DND-41 (cell line): ENCODE measurements around the gene SRP68.
A peak's percentile ranks its signal among the peaks of the same experiment; 100 is the strongest.

Experiments used
- ATAC-seq: fragments of 200-7000 bp; cut with Tn5 transposase; 3 replicates; pipeline ENCODE4 v1.9.1; 2021; ENCODE audit warnings: low read depth; ENCODE audit not compliant: insufficient read depth
- DNase-seq: peaks from one replicate; pipeline ENCODE4 v3.0.0-alpha.2; 2020
- H2AFZ ChIP-seq: 2 replicates; pipeline ENCODE4 v1.6.0; 2012; ENCODE audit warnings: low read depth, low read length
- H3K27ac ChIP-seq: 2 replicates; pipeline ENCODE4 v1.5.1; 2012; ENCODE audit warnings: low read length, inconsistent platforms
- H3K27me3 ChIP-seq: fragments of 200-600 bp; sonication (generic); 2 replicates; pipeline ENCODE4 v1.6.0; 2012; ENCODE audit warnings: low read length, mild to moderate bottlenecking, inconsistent platforms; ENCODE audit not compliant: insufficient read depth, poor library complexity
- H3K36me3 ChIP-seq: 2 replicates; pipeline ENCODE4 v1.5.1; 2012; ENCODE audit warnings: low read length, inconsistent platforms; ENCODE audit not compliant: insufficient read depth
- H3K4me1 ChIP-seq: 2 replicates; pipeline ENCODE4 v1.5.1; 2012; ENCODE audit warnings: mild to moderate bottlenecking, low read length; ENCODE audit not compliant: insufficient read depth
- H3K4me2 ChIP-seq: 2 replicates; pipeline ENCODE4 v1.6.0; 2012; ENCODE audit warnings: mild to moderate bottlenecking, moderate library complexity, low read length, inconsistent platforms; ENCODE audit not compliant: insufficient read depth
- H3K4me3 ChIP-seq, 2 experiments: fragments of 200-600 bp in 1 of 2; shearing (Covaris generic) in 1 of 2; 2 replicates each; pipeline ENCODE4 v1.5.1; 2012 to 2016; ENCODE audit warnings: inconsistent platforms in 2 of 2, low read length in 2 of 2, mild to moderate bottlenecking in 2 of 2, low read depth in 1 of 2, moderate library complexity in 1 of 2
- H3K79me2 ChIP-seq: 2 replicates; pipeline ENCODE4 v1.6.0; 2012; ENCODE audit warnings: low read length, inconsistent platforms; ENCODE audit not compliant: insufficient read depth
- H3K9ac ChIP-seq: 2 replicates; pipeline ENCODE4 v1.6.0; 2012; ENCODE audit warnings: low read depth, mild to moderate bottlenecking, inconsistent platforms, low read length, moderate library complexity
- H3K9me3 ChIP-seq: 2 replicates; pipeline ENCODE4 v1.5.1; 2012; ENCODE audit warnings: low read length, moderate library complexity, mild to moderate bottlenecking, inconsistent platforms; ENCODE audit not compliant: insufficient read depth, severe bottlenecking
- H4K20me1 ChIP-seq: 2 replicates; pipeline ENCODE4 v1.6.0; 2012; ENCODE audit warnings: low read length; ENCODE audit not compliant: insufficient read depth
- CTCF ChIP-seq: IDR thresholded peaks from 2 replicates; pipeline ENCODE4 v1.5.1; 2012; ENCODE audit warnings: borderline replicate concordance, low read length, moderate library complexity, mild to moderate bottlenecking; ENCODE audit not compliant: poor library complexity, severe bottlenecking; ENCODE audit errors: extremely low read depth
- EZH2 ChIP-seq: IDR thresholded peaks from 3 replicates; pipeline ENCODE4 v1.6.1; 2012; ENCODE audit warnings: borderline replicate concordance, low read depth, mild to moderate bottlenecking, moderate library complexity, low read length, inconsistent platforms; ENCODE audit not compliant: severe bottlenecking

SRP68 gene

GRCh38 chr17:76095943-76096342 is 23.6 kb upstream of the SRP68 start:
- Histone ChIP-seq H3K4me2 (no peak overlapping the region), H3K79me2 (no peaks in the 10 kb centered on the region), H3K27me3 (no peaks in the 10 kb centered on the region), H3K9ac (no peak overlapping the region), H3K9me3 (no peaks in the 10 kb centered on the region), H2AFZ (no peak overlapping the region), H4K20me1 (no peaks in the 10 kb centered on the region), H3K4me3 (no peak overlapping the region), H3K36me3 (peaks cover 83% of the 10 kb centered on the region), H3K4me1 (no peaks in the 10 kb centered on the region), H3K27ac (no peak overlapping the region)
- ATAC-seq (no peak), DNase-seq (no peak)
- no peak for TF ChIP-seq CTCF
- no peak for TF ChIP-seq EZH2

- H3K27ac ChIP-seq, result no peak overlapping the region
- no peak for TF ChIP-seq CTCF
- TF ChIP-seq EZH2, result no peak
- no peaks in the 10 kb centered on the region for H3K79me2 ChIP-seq
- no peaks in the 10 kb centered on the region for H4K20me1 ChIP-seq
- DNase-seq, result no peak
- H3K4me1 ChIP-seq, result no peaks in the 10 kb centered on the region
- no peak for ATAC-seq
- no peak overlapping the region for H3K4me3 ChIP-seq
- no peaks in the 10 kb centered on the region for H3K9me3 ChIP-seq
- peaks cover 86% of the 10 kb centered on the region for H3K36me3 ChIP-seq
- no peak overlapping the region for H3K4me2 ChIP-seq
- H3K9ac ChIP-seq, result no peak overlapping the region
- no peaks in the 10 kb centered on the region for H3K27me3 ChIP-seq
- no peak overlapping the region for H2AFZ ChIP-seq
Observed at GRCh38 chr17:76094046-76094445, 21.7 kb upstream of the SRP68 start.

DNA sequence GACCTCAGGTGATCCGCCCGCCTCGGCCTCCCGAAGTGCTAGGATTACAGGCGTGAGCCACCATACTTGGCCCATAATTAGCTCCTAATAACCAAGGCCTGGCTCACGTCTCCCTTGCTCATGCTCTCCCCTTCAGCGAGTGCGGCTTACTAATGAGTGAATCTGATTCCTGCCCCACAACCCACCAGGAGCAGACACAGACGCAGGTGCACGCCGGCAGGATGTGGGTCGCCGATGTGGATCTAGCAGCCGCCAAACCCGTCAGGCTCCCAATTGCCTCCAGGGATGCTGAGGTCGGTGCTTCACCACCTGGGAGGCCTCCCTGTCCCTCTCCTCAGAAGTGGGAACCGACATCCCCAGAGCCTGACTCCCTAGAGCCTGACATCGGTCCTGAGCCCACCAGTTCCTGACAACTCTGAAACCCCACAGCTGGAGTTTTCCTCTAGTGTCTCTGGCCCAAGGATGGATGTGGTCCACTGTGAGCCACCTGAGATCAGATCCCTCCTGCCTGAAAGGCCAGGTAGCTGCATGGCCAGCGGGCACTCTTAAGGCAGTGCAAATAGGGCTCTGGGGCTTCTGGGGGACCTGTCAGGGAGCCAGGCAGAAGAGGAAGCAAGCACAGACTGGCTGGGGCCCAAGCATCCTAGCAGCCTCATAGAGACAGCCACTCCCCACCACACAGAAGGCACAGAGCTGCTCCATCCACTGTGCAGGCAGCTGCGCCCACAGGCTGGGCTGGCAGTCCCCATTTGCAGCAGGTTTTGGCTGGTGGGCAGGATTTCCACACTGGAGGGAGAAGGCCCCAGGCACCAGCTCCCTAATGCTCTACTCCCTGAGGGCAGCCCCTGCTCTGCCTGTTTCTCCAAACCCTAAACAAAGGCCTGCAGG is 20.5 kb upstream of the SRP68 start:
- Histone ChIP-seq H4K20me1 (no peaks in the 10 kb centered on the region), H2AFZ (no peak overlapping the region)

More for the DNA sequence above, 20.5 kb upstream of the SRP68 start:
- peak; percentile 20; the same call in 1 of the 3 replicates for ATAC-seq
- peaks cover 92% of the 10 kb centered on the region for H3K36me3 ChIP-seq
- H3K27me3 ChIP-seq, result no peaks in the 10 kb centered on the region
- no peaks in the 10 kb centered on the region for H3K79me2 ChIP-seq
- no peak for DNase-seq
- H3K9me3 ChIP-seq, result no peaks in the 10 kb centered on the region
- no peaks in the 10 kb centered on the region for H3K4me1 ChIP-seq
- no peak overlapping the region; the same call in 1 of the 2 replicates for H3K27ac ChIP-seq
- TF ChIP-seq EZH2, result no peak
- TF ChIP-seq CTCF, result no peak
- no peak overlapping the region for H3K4me3 ChIP-seq
- no peak overlapping the region for H3K9ac ChIP-seq
- H3K4me2 ChIP-seq, result no peak overlapping the region
